CD4-positive, alpha-beta T cell treated with Interleukin-15 for 1 hour (primary cell): ENCODE results near the gene NFKB1.
"Not testable (repeated sequence)": the region's sequence is repeated elsewhere in the genome, so short reads cannot be mapped to it uniquely, and the experiment has no call there.

ENCODE experiments used
- DNase-seq: peaks from one replicate; pipeline ENCODE4 v3.0.0-alpha.2; 2020

The NFKB1 gene, protein sequence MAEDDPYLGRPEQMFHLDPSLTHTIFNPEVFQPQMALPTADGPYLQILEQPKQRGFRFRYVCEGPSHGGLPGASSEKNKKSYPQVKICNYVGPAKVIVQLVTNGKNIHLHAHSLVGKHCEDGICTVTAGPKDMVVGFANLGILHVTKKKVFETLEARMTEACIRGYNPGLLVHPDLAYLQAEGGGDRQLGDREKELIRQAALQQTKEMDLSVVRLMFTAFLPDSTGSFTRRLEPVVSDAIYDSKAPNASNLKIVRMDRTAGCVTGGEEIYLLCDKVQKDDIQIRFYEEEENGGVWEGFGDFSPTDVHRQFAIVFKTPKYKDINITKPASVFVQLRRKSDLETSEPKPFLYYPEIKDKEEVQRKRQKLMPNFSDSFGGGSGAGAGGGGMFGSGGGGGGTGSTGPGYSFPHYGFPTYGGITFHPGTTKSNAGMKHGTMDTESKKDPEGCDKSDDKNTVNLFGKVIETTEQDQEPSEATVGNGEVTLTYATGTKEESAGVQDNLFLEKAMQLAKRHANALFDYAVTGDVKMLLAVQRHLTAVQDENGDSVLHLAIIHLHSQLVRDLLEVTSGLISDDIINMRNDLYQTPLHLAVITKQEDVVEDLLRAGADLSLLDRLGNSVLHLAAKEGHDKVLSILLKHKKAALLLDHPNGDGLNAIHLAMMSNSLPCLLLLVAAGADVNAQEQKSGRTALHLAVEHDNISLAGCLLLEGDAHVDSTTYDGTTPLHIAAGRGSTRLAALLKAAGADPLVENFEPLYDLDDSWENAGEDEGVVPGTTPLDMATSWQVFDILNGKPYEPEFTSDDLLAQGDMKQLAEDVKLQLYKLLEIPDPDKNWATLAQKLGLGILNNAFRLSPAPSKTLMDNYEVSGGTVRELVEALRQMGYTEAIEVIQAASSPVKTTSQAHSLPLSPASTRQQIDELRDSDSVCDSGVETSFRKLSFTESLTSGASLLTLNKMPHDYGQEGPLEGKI

DNA sequence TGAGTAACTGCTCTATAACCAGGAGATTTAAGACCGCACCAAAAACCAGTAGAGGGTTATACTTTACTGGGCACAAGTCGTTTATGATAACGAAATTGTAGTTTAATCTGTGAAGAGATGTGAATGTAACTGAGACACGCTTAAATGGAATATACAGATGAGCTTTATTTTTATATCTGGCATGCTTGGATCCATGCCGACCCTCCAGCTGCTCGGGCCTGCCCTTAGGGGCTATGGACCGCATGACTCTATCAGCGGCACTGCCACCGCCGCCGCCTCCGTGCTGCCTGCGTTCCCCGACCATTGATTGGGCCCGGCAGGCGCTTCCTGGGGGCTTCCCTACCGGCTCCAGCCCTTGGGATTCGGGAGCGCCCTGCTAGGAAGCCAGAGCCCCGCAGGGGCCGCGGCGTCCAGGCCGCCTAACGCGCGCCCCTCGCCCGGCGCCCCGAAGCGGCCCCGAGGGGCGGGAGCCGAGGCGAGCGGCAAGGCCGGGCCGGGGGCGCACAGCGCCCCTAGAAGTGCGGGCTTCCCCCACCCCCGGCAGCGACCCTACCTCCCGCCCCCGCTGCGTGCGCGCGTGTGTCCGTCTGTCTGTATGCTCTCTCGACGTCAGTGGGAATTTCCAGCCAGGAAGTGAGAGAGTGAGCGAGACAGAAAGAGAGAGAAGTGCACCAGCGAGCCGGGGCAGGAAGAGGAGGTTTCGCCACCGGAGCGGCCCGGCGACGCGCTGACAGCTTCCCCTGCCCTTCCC is at the start of gene NFKB1:
Gene NFKB1, plus strand, starts transcription at position 664 of the 751 bp plus-strand sequence. CDS start 24,160 bp downstream, outside the sequence.
- peak; percentile 94 for DNase-seq

DNA sequence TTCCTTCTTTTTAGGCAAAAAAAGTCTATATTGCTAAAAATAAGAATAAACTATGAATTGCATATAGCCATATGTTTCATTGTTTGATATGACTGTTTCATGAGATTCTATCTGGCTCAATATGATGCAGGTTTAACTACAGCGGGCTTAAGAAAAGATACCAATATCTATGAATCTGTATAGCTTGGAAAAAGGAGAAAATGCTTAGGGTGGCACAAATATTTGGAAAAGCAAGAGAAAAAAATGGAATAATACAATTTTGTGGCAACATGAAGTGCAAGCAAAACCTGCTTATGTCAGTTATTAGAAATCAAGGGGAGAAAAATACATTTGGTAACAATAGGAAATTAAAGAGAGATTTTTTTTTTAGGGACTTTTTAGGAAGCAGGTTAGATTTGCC is 48.3 kb upstream of the NFKB1 start:
- no peak for DNase-seq

DNA sequence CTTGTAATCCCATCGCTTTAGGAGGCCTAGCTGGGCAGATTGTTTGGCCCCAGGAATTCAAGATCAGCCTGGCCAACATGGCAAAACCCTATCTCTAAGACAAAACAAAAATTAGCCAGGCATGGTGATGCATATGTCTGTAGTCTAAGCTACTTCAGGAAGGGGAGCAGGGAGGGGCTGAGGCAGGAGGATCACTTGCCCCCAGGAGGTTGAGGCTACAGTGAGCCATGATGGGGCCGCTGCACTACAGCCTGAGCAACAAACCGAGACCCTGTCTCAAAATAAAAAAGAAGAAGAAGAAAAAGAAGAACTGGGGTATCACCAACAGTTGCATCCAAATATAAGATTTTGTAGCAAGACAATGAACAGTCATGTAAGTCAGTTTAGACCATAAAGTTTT is 47.3 kb upstream of the NFKB1 start:
- no peak for DNase-seq

DNA sequence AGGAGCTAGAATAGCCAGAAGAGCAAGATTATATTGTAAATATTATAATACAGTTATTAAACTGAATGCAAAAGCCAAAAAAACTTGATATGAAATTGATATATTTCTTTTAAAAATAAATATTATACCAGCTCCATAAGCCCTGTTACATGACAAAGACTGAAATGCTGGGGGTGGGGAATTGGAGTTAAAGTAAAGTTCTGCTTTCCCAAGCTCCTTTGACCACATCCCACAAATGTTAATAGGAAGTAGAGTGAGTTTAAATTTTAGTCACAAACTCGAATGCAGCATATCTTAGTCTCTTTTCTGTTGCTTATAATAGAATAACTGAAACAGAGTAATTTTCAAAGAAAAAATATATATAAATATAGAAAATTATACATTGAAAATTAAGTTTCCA is 46.9 kb upstream of the NFKB1 start:
- DNase-seq = no peak

DNA sequence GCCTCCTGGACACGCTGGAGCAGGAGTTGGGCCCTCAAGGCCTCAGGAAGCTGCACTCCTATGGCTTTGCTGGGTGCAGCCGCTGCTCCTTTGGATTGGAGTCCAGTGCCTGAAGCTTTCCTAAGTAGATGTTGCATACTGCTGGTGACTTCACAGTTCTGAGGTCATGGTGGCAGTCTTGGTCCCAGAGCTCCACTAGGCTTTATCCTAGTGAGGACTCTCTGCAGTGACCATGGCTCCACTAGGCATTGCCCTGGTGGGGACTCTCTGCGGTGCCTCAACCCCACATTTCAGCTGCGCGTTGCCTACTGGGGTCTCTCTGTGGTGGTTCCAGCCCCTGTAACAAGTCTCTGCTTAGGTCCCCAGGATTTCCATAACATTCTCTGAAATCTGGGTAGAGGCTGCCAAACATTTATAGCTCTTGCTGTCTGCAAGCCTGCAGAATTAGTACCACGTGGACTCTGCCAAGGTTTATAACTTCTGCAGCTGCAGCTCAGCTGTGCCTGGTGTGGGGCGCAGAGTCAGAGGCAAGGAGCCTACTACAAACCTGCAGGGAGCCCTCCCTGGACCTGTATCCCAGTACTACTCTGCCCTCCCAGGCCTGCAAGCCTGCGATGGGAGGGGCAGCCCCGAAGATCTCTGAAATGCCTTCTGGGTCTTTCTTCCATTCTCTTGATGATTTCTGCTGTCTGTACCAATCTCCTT is 46.0 kb upstream of the NFKB1 start:
- DNase-seq = no peak

DNA sequence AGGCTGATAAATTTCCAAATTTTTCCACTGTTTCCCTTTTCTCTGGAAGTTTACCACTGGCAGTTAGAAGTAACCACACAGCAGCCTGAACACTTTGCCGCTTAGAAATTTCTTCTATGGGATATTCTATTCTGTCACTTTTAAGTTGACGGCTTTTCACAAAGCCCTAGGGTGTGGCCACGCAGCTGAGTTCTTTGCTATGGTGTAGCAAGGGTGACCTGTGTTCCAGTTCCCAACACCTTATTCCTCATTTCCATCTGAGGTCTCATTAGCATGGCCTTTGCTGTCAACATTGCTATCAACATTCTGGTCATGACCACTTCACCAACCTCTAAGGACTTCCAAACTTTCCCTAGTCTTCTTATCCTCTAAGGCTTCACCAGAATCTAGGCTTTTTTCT is 45.4 kb upstream of the NFKB1 start:
- no peak for DNase-seq

DNA sequence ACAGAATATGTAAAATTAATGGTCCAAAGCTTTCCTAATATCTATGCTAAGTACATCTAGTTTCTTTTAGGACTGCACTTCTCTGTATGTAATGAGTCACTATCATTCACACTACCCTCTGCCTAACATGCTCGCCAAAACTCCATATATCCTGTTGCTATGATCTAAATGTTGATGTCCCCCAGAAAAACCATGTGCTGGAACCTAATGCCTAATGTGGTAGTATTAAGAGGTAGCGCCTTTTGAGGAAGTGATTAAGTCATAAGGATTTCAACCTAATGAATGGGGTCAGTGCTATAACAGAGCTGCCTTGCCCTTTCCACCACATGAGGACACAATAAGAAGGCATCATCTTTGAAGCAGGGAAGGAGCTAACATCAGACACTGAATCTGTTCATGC is 34.9 kb upstream of the NFKB1 start:
- no peak for DNase-seq

DNA sequence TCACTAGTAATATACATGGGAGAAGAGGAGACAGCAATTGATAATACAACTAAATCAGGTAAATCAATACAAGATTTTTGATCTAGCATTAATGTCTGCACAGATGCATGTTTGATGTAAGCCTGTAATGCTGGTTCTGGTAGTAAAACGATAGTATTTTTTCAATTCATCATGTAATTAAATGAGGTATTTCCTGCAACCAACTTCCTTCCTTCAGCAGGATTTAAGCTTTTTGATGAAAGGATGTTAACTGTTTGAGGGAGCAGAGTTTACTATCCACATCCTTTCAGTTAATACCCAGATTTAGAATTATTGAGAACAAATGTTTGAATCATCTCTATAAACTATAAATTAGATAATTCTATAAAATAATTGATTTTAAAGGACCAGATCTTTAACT is 31.4 kb upstream of the NFKB1 start:
- DNase-seq = no peak

DNA sequence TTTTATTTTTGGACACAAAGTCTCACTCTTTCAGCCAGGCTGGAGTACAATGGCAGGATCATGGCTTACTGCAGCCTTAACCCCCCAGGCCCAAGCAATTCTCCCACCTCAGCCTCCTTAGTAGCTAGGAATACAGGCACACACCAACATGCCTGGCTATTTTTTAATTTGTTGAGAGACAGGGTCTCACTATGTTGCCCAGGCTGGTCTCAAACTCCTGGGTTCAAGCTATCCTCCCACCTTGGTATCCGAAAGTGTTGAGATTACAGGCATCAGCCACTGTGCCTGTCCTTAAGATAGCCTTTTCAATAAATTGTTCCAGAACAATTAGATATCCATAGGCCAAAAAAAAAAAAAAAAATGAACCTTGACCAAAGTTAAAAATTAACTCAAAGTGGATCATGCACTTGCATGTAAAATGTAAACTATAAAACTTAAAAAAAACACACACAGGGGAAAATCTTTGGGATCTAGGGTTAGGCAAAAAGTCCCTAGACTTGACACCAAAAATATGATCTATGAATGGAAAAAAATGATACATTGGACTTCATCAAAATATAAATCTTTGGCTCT is 28.6 kb upstream of the NFKB1 start:
- no peak for DNase-seq

DNA sequence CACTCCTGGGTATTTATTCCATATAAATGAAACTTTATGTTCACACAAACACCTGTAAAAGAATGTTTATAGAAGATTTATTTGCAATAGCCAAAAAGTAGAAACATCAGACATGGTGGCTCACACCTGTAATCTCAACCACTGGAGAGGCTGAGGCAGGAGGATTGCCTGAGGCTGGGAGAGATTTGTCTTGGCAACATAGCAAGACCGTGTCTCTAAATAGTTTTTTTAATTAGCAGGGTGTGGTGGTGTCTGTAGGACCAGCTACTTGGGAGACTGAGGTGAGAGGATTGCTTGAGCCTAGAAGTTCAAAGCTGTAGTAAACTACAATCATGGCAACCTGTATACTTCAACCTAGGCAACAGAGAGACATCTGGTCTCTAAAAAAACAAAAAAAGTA is 27.7 kb upstream of the NFKB1 start:
- DNase-seq = no peak

DNA sequence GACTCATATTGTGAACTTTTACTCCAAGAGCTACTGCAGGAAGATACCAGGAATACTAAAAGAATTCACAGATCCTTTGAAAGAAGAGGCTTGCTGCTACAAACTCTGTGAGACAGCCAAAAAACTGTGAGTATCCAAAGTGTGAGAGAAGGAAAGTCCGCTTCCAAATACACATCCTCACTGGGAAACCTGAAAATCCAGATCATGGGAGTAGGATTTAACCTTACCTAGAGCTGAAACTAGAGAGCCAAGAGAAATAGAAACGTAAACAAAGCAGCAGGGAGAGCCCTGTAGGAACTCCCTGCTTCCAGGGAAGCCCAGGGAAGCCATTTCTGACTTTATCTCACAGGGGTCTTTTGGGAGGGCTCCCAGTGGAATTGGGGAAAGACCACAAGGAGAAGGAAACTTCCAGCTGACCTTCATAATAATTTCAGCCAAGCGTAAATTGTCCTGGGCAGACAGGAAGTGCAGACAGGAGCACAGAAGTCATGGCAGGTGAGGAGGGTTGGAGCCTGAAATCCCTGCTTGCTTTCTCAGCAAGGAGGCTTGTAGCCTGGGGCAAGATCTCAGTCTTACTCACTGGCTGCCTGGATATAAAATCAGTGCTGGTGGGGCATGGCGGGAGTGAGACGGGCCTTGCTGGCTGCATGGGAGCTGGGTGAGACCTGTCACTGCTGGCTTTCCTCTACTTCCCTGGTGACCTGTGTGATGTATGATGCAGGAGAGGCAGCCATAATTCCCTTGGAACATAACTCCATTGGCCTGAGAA is 26.2 kb upstream of the NFKB1 start:
- no peak for DNase-seq

DNA sequence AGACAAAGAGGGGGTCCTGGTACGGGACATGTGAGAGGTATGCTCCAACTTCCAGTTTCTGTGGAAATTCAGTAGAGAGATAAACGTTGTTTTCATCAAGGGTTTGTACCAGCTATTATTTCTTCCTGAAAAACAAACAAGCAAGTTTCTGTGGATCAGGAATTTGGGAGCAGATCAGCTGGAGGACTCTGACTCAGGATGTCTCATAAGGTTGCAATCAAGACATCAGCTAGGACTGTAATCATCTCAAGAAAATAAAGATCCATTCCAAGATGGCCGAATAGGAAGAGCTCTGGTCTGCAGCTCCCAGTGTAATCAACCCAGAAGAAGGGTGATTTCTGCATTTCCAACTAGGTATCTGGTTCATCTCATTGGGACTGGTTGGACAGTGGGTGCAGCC is 23.5 kb upstream of the NFKB1 start:
- DNase-seq = no peak

DNA sequence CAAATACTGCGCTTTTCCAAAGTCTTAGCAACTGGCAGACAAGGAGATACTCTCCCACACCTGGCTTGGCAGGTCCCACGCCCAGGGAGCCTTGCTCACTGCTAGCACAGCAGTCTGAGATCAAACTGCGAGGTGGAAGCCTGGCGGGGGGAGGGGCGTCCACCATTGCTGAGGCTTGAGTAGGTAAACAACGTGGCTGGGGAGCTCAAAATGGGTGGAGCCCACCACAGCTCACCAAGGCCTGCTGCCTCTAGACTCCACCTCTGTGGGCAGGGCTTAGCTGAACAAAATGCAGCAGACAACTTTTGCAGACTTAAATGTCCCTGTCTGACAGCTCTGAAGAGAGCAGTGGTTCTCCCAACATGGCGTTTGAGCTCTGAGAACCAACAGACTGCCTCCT is 23.0 kb upstream of the NFKB1 start:
- DNase-seq = no peak

DNA sequence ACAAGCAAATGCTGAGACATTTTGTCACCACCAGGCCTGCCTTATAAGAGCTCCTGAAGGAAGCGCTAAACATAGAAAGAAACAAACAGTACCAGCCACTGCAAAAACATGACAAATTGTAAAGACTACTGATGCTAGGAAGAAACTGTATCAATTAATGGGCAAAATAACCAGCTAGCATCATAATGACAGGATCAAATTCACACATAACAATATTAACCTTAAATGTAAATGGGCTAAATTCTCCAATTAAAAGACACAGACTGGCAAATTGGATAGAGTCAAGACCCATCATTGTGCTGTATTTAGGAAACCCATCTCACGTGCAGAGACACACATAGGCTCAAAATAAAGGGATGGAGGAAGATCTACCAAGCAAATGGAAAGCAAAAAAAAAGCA is 21.3 kb upstream of the NFKB1 start:
- DNase-seq = not testable (repeated sequence)

DNA sequence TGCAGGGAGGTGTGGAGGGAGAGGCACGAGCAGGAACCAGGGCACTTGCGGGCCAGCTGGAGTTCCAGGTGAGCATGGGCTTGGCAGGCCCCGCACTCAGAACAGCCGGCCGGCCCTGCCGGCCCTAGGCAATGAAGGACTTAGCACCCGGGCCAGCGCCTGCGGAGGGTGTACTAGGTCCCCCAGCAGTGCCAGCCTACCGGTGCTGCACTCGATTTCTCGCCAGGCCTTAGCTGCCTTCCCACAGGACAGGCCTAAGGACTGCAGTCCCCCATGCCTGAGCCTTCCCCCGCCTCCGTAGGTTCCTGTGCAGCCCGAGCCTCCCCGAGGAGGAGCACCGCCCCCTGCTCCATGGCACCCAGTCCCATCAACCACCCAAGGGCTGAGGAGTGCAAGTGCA is 18.0 kb upstream of the NFKB1 start:
- no peak for DNase-seq

DNA sequence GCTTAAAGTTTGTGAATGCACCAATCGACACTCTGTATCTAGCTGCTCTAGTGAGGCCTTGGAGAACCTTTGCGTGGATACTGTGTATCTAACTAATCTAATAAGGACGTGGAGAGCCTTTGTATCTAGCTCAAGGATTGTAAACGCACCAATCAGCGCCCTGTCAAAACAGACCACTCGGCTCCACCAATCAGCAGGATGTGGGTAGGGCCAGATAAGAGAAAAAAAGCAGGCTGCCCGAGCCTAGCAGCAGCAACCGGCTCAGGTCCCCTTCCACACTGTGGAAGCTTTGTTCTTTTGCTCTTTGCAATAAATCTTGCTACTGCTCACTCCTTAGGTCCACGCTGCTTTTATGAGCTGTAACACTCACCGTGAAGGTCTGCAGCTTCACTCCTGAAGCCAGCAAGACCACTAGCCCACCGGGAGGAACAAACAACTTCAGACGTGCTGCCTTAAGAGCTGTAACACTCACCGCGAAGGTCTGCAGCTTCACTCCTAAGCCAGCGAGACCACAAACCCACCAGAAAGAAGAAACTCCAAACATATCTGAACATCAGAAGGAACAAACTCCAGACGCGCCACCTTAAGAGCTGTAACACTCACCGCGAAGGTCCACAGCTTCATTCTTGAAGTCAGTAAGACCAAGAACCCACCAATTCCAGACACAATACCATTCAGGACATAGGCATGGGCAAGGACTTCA is 17.0 kb upstream of the NFKB1 start:
- not testable (repeated sequence) for DNase-seq

DNA sequence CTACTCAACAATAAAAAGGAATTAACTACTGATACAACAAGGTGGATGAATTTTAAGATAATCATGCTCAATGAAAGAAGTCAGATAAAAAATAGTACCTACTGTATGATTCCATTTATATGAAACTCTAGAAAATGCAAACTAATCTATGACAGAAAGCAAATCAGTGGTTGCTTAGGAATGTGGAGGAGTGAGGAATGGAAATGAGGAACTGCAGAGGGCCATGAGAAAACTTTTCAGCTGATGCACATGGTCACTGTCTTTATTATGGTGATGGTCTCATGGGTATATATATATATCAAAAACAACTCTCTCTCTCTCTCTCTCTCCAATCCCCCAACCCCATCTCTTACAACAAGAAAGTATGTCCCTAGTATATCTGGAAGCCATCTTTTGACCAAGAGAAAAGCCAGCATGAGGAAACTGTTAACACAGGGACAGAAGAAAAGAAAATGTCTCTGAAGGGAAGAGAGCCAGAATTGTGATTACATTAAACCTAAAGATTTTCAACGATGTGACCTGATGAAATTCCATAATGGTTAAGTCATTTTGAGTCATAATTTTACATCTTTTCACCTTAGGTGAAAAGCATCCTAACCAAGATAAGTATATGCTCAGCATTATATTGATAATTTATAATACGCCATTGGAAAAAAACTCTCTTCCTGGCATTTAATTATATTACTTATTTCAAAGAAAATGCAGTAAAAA is 8.5 kb upstream of the NFKB1 start:
- no peak for DNase-seq

DNA sequence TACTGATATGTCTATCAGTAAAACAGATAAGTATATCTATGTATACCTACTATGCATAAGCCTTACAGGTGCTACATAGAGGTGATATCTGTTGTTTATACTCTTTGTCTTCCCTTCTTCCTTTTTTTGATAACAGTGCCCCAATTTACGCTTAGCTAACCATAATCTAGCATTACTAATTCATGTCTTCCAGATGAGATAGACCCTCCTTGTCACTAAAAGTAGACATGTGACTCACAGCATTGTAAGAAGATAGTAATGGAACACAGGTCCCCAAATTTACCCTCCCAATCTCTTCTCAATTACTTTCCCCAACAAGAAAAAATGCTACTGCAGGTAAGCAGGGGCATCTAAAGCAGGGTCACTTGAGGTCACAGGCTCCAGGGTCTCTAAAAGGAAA is 7.9 kb upstream of the NFKB1 start:
- DNase-seq = no peak

DNA sequence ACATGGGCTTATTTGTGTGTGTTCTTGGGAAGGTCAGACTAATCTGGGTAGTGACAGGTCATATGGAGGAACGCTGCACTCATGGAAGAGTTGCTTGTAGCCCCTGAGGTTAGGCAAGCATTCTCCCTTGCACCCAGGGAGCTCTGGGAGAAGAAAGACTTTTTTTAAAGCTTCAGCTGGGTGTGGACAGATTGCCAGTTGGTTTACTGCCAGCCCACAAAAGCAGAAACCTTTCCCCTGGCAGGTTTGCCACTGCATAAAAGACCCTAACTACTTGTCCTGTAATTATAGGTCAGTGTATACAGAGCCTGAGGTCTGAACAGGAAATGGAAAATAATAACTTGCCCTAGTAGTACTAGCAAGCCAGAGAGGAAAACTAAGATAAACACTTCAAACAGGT is 7.4 kb upstream of the NFKB1 start:
- DNase-seq = no peak

DNA sequence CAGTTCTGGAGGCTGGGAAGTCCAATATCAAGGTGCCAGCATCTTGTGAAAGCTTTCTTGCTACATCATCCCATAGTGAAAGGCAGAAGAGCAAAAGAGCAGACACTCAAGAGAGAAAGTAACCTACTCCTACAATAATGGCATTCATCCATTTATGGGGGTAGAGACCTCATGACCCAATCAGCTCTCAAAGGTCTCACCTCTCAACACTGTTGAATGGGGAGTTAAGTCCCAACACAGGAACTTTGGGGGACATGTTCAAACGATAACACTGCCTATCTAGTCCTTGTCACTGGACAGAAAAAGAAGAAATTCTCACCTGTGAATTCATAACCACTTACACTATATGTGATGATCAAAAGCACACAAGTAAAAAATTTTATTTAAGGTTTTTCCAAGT is 6.6 kb upstream of the NFKB1 start:
- DNase-seq = no peak
